ENCODE data around the gene UBE2V1.
A peak's percentile ranks its signal among the peaks of the same experiment; 100 is the strongest.
"Not testable (repeated sequence)": the region's sequence is repeated elsewhere in the genome, so short reads cannot be mapped to it uniquely, and the experiment has no call there.

UBE2V1 gene

DNA sequence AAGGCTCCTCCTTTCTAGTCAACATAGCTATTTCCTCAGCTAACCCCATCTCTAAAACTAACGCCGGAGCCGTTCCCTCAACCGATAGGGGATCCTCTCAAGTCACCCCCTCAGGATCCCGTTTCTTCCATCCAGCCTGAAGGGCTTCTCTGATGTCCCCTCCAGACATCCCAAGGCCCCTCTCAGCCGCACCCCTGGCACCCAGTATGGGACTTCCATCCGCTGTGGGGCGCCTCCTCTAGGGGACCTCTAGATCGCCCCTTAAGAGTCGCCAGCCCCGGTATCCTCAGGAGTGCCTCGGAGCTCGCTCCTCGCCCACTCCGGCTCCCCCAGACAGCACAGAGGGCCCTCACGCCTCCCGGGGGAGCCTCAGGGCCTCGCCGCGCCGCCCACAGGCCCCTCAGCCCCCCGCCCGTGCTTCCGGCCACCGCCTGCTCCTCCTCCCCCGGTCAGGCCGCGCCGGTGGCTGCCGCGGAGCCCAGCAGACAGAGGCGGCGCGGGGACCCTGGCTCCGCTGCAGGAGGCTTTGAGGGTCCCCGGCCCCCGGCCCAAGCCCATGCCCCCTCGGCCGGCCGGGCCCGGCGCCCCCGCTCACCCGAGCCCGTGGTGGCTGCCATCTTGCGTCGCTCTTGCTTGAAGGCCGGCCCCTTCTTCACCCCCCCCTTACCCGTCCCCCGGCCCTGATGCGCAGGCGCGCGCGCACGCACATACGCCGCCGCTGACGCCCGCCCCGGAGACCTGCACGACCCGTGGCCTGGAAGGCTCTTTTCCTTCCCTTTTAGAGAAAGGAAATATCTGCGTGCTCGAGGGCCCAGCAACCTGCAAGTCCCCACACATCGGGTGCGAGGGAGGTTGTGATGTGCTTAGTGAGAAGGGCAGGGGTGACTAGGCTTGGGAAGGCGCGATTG lies at the start of gene UBE2V1:
TSS of gene UBE2V1 (minus strand) at position 639 of the 908 bp plus-strand sequence. CDS start at position 617, 22 bp downstream.
- TF ChIP-seq EZH2phosphoT487 (conservative IDR thresholded peaks at IDR 0.05; ENCODE audit: low read length), result no peak
- TF ChIP-seq, protein P1, sequence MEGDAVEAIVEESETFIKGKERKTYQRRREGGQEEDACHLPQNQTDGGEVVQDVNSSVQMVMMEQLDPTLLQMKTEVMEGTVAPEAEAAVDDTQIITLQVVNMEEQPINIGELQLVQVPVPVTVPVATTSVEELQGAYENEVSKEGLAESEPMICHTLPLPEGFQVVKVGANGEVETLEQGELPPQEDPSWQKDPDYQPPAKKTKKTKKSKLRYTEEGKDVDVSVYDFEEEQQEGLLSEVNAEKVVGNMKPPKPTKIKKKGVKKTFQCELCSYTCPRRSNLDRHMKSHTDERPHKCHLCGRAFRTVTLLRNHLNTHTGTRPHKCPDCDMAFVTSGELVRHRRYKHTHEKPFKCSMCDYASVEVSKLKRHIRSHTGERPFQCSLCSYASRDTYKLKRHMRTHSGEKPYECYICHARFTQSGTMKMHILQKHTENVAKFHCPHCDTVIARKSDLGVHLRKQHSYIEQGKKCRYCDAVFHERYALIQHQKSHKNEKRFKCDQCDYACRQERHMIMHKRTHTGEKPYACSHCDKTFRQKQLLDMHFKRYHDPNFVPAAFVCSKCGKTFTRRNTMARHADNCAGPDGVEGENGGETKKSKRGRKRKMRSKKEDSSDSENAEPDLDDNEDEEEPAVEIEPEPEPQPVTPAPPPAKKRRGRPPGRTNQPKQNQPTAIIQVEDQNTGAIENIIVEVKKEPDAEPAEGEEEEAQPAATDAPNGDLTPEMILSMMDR (IDR thresholded peaks at IDR 0.05; ENCODE audit: insufficient read depth, low read length, poor library complexity, severe bottlenecking), result peak; percentile 39
- Histone ChIP-seq H3K9me2 (replicated peaks; ENCODE audit: insufficient read depth, low read length) (no peaks in the 10 kb centered on the region), H3K36me3 (ENCODE audit: low read length) (no peaks in the 10 kb centered on the region), H3K9ac (ENCODE audit: low read length) (peak within 1 kb of the TSS; percentile 91), H3K4me3 (ENCODE audit: insufficient read depth, low read length, poor library complexity, severe bottlenecking) (peak within 1 kb of the TSS; percentile 66), H3K4me2 (ENCODE audit: low read depth, low read length, poor library complexity, severe bottlenecking) (peak within 1 kb of the TSS; percentile 91), H2AFZ (ENCODE audit: low read depth, low read length, severe bottlenecking) (peak within 1 kb of the TSS; percentile 88), H3K9me3 (ENCODE audit: insufficient read depth, low read length) (no peaks in the 10 kb centered on the region), H3F3A (ENCODE audit: insufficient read depth) (peaks cover 16% of the 10 kb centered on the region), H4K20me1 (ENCODE audit: low read depth, low read length) (peaks cover 9% of the 10 kb centered on the region; the same call in 1 of the 2 replicates), H3K27me3 (ENCODE audit: low read length) (no peaks in the 10 kb centered on the region), H3K27ac (ENCODE audit: low read depth, low read length) (peak within 1 kb of the TSS; percentile 85), H3K79me2 (ENCODE audit: insufficient read depth, low read length) (peaks cover 67% of the 10 kb centered on the region)

DNA sequence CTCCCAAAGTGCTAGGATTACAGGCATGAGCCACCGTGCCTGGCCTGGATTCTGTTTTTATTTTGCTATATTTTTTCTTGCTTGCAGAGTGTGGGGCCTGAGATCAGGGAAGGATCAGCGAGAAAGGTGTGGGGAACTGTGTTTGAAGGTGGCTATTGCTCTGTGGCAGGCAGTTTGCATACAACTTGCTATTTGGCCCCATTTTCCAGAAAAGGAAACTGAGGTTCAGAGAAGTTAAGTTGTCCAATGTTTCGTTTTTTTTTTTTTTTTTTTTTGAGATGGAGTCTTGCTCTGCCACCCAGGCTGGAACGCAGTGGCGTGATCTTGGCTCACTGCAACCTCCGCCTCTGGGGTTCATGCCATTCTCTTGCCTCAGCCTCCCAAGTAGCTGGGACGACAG lies 48.5 kb upstream of the UBE2V1 start:
- not testable (repeated sequence) for H3K9ac ChIP-seq (ENCODE audit: low read length); H3K79me2 ChIP-seq (ENCODE audit: insufficient read depth, low read length); H3F3A ChIP-seq (ENCODE audit: insufficient read depth); H2AFZ ChIP-seq (ENCODE audit: low read depth, low read length, severe bottlenecking); H3K9me3 ChIP-seq (ENCODE audit: insufficient read depth, low read length); H3K27me3 ChIP-seq (ENCODE audit: low read length); H3K9me2 ChIP-seq (replicated peaks; ENCODE audit: insufficient read depth, low read length); H3K4me3 ChIP-seq (ENCODE audit: insufficient read depth, low read length, poor library complexity, severe bottlenecking); H3K36me3 ChIP-seq (ENCODE audit: low read length); H3K4me2 ChIP-seq (ENCODE audit: low read depth, low read length, poor library complexity, severe bottlenecking); H4K20me1 ChIP-seq (ENCODE audit: low read depth, low read length); H3K27ac ChIP-seq (ENCODE audit: low read depth, low read length)

DNA sequence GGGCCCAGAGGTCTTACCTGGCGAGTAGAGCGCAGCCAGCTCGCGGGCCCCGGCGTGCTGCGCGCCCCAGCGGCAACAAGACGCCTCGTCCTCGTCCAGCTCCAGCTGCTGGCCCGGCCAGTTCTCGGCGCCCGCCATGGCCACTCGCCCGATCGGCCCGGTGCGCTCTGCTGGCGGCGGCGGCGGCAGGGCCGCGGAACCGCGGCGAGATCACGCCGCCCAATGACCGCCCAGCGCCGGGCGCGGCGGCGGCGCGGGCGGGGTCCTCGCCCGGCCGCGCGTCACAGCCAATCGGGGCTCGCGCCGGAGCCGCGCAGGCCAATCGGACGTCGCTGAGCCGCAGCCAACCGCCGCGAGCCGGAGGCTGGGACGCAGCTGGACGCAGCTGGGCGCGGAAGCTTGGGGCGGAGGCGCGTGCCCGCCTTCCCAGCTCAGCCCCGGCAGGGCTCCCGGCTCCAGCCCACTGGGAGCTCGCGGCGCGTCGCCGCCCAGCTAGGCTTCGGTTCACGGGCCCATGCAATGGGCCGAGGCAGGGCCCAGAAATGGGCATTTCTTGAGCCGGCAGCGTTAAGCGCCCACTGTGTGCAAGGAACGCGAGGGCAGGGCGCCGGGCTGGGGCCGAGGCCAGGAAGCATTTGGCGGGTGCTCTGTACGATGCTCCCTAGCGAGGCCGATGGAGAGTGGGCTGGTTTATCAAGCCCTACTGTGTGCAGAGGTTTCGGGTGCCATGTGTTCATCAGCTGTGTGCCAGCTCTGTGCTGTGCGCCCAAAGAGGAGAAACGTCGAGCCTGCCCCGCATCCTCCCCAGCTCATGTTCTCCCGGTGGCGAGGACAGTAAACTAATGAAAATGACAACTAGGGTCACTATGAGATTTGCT lies 40.8 kb upstream of the UBE2V1 start, which contains the start of gene PEDS1:
TSS of gene PEDS1 (minus strand) at position 224 of the 878 bp plus-strand sequence. CDS start at position 138, 86 bp downstream.
- Histone ChIP-seq H3K4me2 (ENCODE audit: low read depth, low read length, poor library complexity, severe bottlenecking) (peak within 1 kb of the TSS; percentile 84), H3K9ac (ENCODE audit: low read length) (peak within 1 kb of the TSS; percentile 95), H3F3A (ENCODE audit: insufficient read depth) (no peaks in the 10 kb centered on the region), H3K27me3 (ENCODE audit: low read length) (no peaks in the 10 kb centered on the region), H3K79me2 (ENCODE audit: insufficient read depth, low read length) (peaks cover 15% of the 10 kb centered on the region), H3K9me2 (replicated peaks; ENCODE audit: insufficient read depth, low read length) (no peaks in the 10 kb centered on the region), H2AFZ (ENCODE audit: low read depth, low read length, severe bottlenecking) (peak within 1 kb of the TSS; percentile 93), H3K36me3 (ENCODE audit: low read length) (no peaks in the 10 kb centered on the region), H4K20me1 (ENCODE audit: low read depth, low read length) (no peaks in the 10 kb centered on the region), H3K9me3 (ENCODE audit: insufficient read depth, low read length) (no peaks in the 10 kb centered on the region), H3K27ac (ENCODE audit: low read depth, low read length) (no peak within 1 kb of the TSS), H3K4me3 (ENCODE audit: insufficient read depth, low read length, poor library complexity, severe bottlenecking) (peak within 1 kb of the TSS; percentile 85)
- TF ChIP-seq, protein P1 (IDR thresholded peaks at IDR 0.05; ENCODE audit: insufficient read depth, low read length, poor library complexity, severe bottlenecking), result no peak
- TF ChIP-seq EZH2phosphoT487 (conservative IDR thresholded peaks at IDR 0.05; ENCODE audit: low read length), result no peak

Measured in SU-DHL-6 (cell line).